T-helper 1 cell treated with Interleukin-12 subunit alpha and Interleukin-12 subunit beta and Interleukin-4 antibody, amounts not matched to agents 30 μg/mL and 1 μg/mL, for 36 hours (primary cell): Measurements from ENCODE around the gene XPNPEP1.

ENCODE experiments used
- H3K27ac Mint-ChIP-seq: one replicate; pipeline ENCODE4 v1.8.0; 2021; ENCODE audit warnings: mild to moderate bottlenecking, mixed read lengths
- H3K27me3 Mint-ChIP-seq: one replicate; pipeline ENCODE4 v1.8.0; 2021; ENCODE audit warnings: low read depth, mixed read lengths
- H3K36me3 Mint-ChIP-seq: one replicate; pipeline ENCODE4 v1.8.0; 2021; ENCODE audit warnings: low read depth, mixed read lengths
- H3K4me1 Mint-ChIP-seq: one replicate; pipeline ENCODE4 v1.8.0; 2021; ENCODE audit warnings: low read depth, mixed read lengths
- H3K4me3 Mint-ChIP-seq: one replicate; pipeline ENCODE4 v1.8.0; 2021; ENCODE audit warnings: mild to moderate bottlenecking, moderate library complexity, mixed read lengths
- H3K9me3 Mint-ChIP-seq: one replicate; pipeline ENCODE4 v1.8.0; 2021; ENCODE audit warnings: mixed read lengths

Gene XPNPEP1

GRCh38 chr10:109959259-109960145 is 36.2 kb upstream of the XPNPEP1 start:
- no peak overlapping the region for H3K4me3 Mint-ChIP-seq
- H3K9me3 Mint-ChIP-seq: no peaks in the 10 kb centered on the region
- peaks cover 7% of the 10 kb centered on the region for H3K27me3 Mint-ChIP-seq
- peaks cover 2% of the 10 kb centered on the region for H3K4me1 Mint-ChIP-seq
- H3K36me3 Mint-ChIP-seq: no peaks in the 10 kb centered on the region
- no peak overlapping the region for H3K27ac Mint-ChIP-seq

DNA sequence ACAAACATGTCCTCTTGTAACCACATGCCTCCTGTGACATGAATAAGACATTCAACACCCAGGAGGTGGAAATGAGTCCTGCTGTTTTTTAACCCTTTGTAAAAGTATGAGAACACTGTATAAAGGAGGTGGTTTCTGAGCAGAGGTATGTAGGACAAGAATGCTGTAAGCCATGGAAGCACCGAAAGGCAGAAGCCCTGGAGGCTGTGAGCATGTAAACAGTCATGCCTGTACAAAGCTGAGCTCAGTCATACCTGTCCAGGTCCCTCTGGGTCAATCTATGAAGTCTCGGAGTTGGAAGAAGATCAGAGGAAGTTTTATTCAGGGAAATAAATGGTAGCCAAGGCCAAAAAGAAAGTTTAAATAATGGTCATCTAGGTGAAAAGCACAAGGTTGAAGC is 34.7 kb upstream of the XPNPEP1 start:
- Mint-ChIP-seq H3K27me3 (peaks cover 10% of the 10 kb centered on the region), H3K4me3 (no peak overlapping the region)

DNA sequence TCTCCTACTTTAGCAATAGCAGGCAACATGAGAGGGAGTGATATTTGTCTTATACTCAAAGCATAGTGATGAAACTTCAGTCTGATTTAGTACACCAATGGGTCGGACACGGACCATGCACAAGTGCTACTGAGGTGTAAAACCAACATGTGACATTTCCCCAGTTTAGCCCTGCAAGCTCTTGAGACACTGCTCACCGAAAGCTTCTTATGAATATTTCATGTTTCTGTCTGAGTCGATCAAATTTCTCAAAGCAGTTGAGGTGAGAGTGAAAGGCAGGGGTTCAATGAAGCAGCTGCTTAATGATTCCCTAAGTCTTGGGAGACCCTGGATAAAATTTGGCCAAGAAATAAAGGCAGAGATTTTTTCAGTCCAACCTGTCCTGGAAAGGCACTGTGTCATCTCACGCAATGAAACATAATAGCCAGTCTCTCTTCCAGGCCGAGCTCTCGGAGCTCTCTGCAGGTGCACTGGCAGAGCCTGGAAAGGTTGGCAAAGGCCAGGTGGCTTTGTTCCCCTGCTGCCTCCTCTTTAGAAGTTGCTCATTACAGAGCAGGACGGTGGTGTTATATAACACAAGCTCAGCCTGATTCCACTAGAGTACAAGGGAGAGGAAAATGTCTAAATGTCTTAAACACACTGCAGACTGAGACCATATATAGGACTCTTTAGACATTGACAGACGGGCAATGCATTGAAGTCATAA is 33.9 kb upstream of the XPNPEP1 start:
- Mint-ChIP-seq H3K4me1 (peaks cover 2% of the 10 kb centered on the region), H3K9me3 (no peaks in the 10 kb centered on the region), H3K4me3 (no peak overlapping the region), H3K36me3 (no peaks in the 10 kb centered on the region), H3K27me3 (peaks cover 16% of the 10 kb centered on the region), H3K27ac (no peak overlapping the region)

More for the DNA sequence above, 34.7 kb upstream of the XPNPEP1 start:
- Mint-ChIP-seq H3K27ac (no peak overlapping the region), H3K36me3 (no peaks in the 10 kb centered on the region), H3K9me3 (no peaks in the 10 kb centered on the region), H3K4me1 (peaks cover 2% of the 10 kb centered on the region)

GRCh38 chr10:109956454-109957091 is 33.3 kb upstream of the XPNPEP1 start:
- no peak overlapping the region for H3K4me3 Mint-ChIP-seq
- no peaks in the 10 kb centered on the region for H3K36me3 Mint-ChIP-seq
- peaks cover 16% of the 10 kb centered on the region for H3K27me3 Mint-ChIP-seq
- H3K4me1 Mint-ChIP-seq: peaks cover 2% of the 10 kb centered on the region
- H3K27ac Mint-ChIP-seq: peak overlapping the region; percentile 11
- H3K9me3 Mint-ChIP-seq: no peaks in the 10 kb centered on the region

GRCh38 chr10:109953766-109954165 is 30.5 kb upstream of the XPNPEP1 start:
- peaks cover 2% of the 10 kb centered on the region for H3K4me1 Mint-ChIP-seq
- H3K27ac Mint-ChIP-seq: no peak overlapping the region
- H3K9me3 Mint-ChIP-seq: no peaks in the 10 kb centered on the region
- H3K27me3 Mint-ChIP-seq: peaks cover 16% of the 10 kb centered on the region
- no peaks in the 10 kb centered on the region for H3K36me3 Mint-ChIP-seq
- H3K4me3 Mint-ChIP-seq: no peak overlapping the region

DNA sequence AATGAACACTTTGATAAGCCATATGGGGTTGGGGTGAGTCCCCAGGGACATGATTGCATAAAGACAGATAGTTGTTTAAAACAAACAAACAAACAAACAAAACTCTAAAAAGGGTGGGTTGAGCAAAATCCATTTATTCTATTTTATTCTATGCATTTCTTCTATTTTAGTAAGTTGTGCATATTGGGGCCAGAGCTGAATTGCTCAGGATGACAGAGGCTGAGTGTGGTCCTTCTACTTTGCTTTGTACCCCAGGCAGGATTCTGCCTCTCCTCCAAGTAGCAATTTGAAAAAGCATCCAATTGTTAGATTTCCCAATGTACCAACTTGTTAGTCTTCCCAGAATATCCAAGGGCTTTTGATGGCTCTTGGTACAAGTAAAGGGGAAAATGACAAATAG is 29.2 kb upstream of the XPNPEP1 start:
- Mint-ChIP-seq H3K9me3 (no peaks in the 10 kb centered on the region), H3K27ac (no peak overlapping the region), H3K4me3 (no peak overlapping the region), H3K36me3 (no peaks in the 10 kb centered on the region), H3K27me3 (peaks cover 16% of the 10 kb centered on the region), H3K4me1 (peaks cover 2% of the 10 kb centered on the region)

GRCh38 chr10:109947111-109947920 is 24.0 kb upstream of the XPNPEP1 start:
- no peak overlapping the region for H3K27ac Mint-ChIP-seq
- no peak overlapping the region for H3K4me3 Mint-ChIP-seq
- H3K9me3 Mint-ChIP-seq: no peaks in the 10 kb centered on the region
- H3K4me1 Mint-ChIP-seq: peaks cover 1% of the 10 kb centered on the region
- H3K27me3 Mint-ChIP-seq: peaks cover 4% of the 10 kb centered on the region
- H3K36me3 Mint-ChIP-seq: no peaks in the 10 kb centered on the region

DNA sequence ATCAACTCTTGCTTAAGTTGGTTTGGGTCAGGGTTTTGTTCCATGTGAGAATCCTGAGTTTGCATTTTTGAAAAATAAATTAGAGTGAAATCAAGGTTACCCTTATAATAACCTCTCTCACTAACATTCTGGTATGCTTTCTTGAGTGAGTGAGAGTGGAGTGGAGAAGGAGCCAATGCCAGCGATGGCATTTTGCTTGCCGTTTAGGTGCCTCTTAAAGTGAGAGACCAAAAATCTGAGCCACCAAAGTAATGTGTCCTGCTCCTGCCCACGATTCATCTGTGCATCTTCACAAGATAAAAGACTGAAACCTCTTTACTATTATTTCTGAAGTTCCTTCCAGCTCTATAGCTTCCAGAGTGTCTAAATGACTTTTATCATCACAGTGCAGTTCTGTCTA is 23.4 kb upstream of the XPNPEP1 start:
- Mint-ChIP-seq H3K36me3 (no peaks in the 10 kb centered on the region), H3K27ac (no peak overlapping the region), H3K27me3 (peaks cover 4% of the 10 kb centered on the region), H3K4me3 (no peak overlapping the region), H3K9me3 (no peaks in the 10 kb centered on the region), H3K4me1 (peaks cover 1% of the 10 kb centered on the region)

GRCh38 chr10:109945473-109946177 is 22.3 kb upstream of the XPNPEP1 start:
- H3K9me3 Mint-ChIP-seq: no peaks in the 10 kb centered on the region
- no peak overlapping the region for H3K4me3 Mint-ChIP-seq
- peaks cover 1% of the 10 kb centered on the region for H3K4me1 Mint-ChIP-seq
- H3K36me3 Mint-ChIP-seq: no peaks in the 10 kb centered on the region
- no peak overlapping the region for H3K27ac Mint-ChIP-seq
- peaks cover 4% of the 10 kb centered on the region for H3K27me3 Mint-ChIP-seq

DNA sequence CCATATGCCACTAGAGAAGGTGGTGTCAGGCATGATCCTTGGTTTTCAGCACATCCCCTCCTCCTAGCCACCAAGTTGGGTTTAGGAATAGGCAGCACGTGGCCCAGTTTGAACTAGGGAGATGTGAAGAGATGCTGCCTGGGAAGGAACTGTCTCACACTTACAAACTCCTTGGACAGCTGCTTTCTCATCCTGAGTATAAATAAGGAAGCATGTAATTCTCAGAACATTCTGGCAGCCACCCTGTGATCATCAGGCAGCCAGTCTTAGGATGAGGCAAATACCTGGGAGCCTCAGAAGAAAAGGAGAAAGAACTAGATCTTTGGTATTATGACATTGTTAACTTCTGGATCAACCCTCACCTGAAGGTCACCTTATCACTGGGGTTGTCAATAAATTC is 21.3 kb upstream of the XPNPEP1 start:
- peaks cover 1% of the 10 kb centered on the region for H3K4me1 Mint-ChIP-seq
- H3K27me3 Mint-ChIP-seq: peaks cover 4% of the 10 kb centered on the region
- H3K27ac Mint-ChIP-seq: no peak overlapping the region
- H3K4me3 Mint-ChIP-seq: no peak overlapping the region
- no peaks in the 10 kb centered on the region for H3K9me3 Mint-ChIP-seq
- no peaks in the 10 kb centered on the region for H3K36me3 Mint-ChIP-seq

DNA sequence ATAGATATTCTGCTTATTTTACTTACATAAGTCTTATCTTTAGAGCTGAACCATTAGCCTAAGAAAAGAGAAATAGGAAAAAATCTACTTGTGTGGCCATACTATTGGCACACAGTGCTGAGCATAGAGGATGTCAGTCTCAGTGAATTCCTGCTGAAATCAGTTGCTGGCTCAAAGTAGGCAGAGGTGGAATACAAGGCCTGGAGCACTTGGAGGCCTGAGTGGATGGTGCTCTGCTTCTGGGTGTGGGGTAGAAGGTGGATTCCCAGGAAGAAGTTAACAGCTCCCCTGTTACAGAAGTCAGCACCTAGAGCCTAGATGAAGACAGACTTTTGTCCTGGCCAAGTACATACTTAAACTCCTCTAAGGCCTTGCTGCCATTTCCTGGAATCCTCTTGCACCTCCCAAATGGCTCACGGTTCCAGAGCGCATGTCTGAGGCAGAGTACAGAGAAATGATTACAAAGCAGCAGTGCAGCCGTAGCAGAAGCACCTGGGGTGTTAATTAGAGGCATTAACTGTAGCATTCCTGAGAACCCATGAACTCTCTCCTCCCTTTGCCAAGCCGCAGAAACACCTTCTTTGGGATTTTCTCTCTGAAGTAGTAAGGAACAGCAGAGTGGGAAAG is 18.0 kb upstream of the XPNPEP1 start:
- Mint-ChIP-seq H3K9me3 (no peaks in the 10 kb centered on the region), H3K4me1 (peaks cover 3% of the 10 kb centered on the region), H3K27me3 (peaks cover 4% of the 10 kb centered on the region), H3K27ac (no peak overlapping the region), H3K4me3 (no peak overlapping the region), H3K36me3 (no peaks in the 10 kb centered on the region)

DNA sequence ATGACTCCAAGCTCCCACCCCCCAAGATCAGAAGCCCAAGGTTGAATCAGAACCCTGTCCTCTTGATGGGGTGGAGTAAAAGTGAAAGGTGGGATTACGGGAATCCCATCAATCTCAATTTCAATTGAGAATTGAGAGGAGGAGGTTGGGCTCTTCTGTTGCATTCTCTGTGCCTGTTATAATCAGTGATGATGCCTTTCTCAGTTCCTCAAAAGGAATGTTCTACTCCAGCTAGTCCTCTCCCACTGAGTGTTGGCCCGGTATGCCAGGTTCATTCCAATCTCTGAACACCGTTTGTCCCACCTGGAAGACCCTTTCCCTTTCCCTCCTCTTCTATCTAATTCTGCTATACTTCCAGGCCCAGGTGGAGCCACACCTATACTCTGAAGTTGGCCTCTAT is 17.2 kb upstream of the XPNPEP1 start:
- H3K4me1 Mint-ChIP-seq: peaks cover 3% of the 10 kb centered on the region
- H3K9me3 Mint-ChIP-seq: no peaks in the 10 kb centered on the region
- peaks cover under 1% of the 10 kb centered on the region for H3K27me3 Mint-ChIP-seq
- H3K4me3 Mint-ChIP-seq: no peak overlapping the region
- H3K36me3 Mint-ChIP-seq: no peaks in the 10 kb centered on the region
- no peak overlapping the region for H3K27ac Mint-ChIP-seq

- Mint-ChIP-seq H3K9me3 (no peaks in the 10 kb centered on the region), H3K4me3 (no peak overlapping the region), H3K27me3 (no peaks in the 10 kb centered on the region), H3K4me1 (peaks cover 8% of the 10 kb centered on the region), H3K27ac (no peak overlapping the region), H3K36me3 (no peaks in the 10 kb centered on the region)
Measured at GRCh38 chr10:109940117-109940516, 16.8 kb upstream of the XPNPEP1 start.
